CD4-positive, alpha-beta T cell (primary cell): ENCODE measurements around the gene ARCN1. TPM values are rescaled to one million over a fixed set of nuclear protein-coding genes. Genes with fewer than 3 reads are reported as not detected.

Source experiments
- ATAC-seq: fragments of 200-7000 bp; cut with Tn5 transposase; one replicate; pipeline ENCODE4 v1.10.0; 2022; ENCODE audit warnings: mild to moderate bottlenecking; ENCODE audit not compliant: poor library complexity
- CTCF ChIA-PET: fragments of 350-600 bp; sonication (Branson Sonifier 250); formaldehyde crosslinking; loops from one replicate; lab custom pipeline; 2021; ENCODE audit warnings: antibody characterized with exemption, inconsistent platforms; lab: Charles Lee
- POLR2A ChIA-PET: fragments of 350-600 bp; sonication (Branson Sonifier 250); formaldehyde crosslinking; loops from one replicate; lab custom pipeline; 2021; ENCODE audit warnings: antibody characterized with exemption, inconsistent platforms; lab: Charles Lee
- DNase-seq, 14 experiments: peaks; one replicate each; pipeline ENCODE4 v3.0.0-alpha.2; 2013 to 2020; ENCODE audit warnings: mixed read lengths in 2 of 14
- H3K27ac ChIP-seq, 2 donors: one replicate each; pipeline versions ENCODE4 v1.5.1 to v1.7.0; 2013; ENCODE audit warnings: low read length in 2 of 2, low read depth in 1 of 2, mild to moderate bottlenecking in 1 of 2
- H3K27me3 ChIP-seq, 2 experiments: 1 replicate in 1 of 2; 2 replicates in 1 of 2; pipeline versions ENCODE4 v1.6.1 to v1.7.0; 2013; ENCODE audit warnings: low read length in 2 of 2, control low read depth in 1 of 2, mild to moderate bottlenecking in 1 of 2, moderate library complexity in 1 of 2; ENCODE audit not compliant: insufficient read depth in 2 of 2, control insufficient read depth in 1 of 2
- H3K36me3 ChIP-seq: one replicate; pipeline ENCODE4 v1.6.1; 2013; ENCODE audit warnings: low read length, control low read depth; ENCODE audit not compliant: insufficient read depth
- H3K4me1 ChIP-seq: one replicate; pipeline ENCODE4 v1.6.1; 2013; ENCODE audit warnings: low read length, control low read depth; ENCODE audit not compliant: insufficient read depth
- H3K4me3 ChIP-seq: one replicate; pipeline ENCODE4 v1.5.1; 2013; ENCODE audit warnings: mild to moderate bottlenecking, low read length, moderate library complexity
- H3K9me3 ChIP-seq, 2 experiments: 1 replicate in 1 of 2; 2 replicates in 1 of 2; pipeline versions ENCODE4 v1.6.1 to v1.7.0; 2013; ENCODE audit warnings: low read length in 2 of 2, mild to moderate bottlenecking in 2 of 2, control low read depth in 1 of 2, moderate library complexity in 1 of 2; ENCODE audit not compliant: control insufficient read depth in 1 of 2, insufficient read depth in 1 of 2
- H3K27ac Mint-ChIP-seq: one replicate; pipeline ENCODE4 v1.8.0; 2020; ENCODE audit warnings: mixed read lengths
- H3K27me3 Mint-ChIP-seq: one replicate; pipeline ENCODE4 v1.8.0; 2021; ENCODE audit warnings: mixed read lengths
- H3K36me3 Mint-ChIP-seq: one replicate; pipeline ENCODE4 v1.8.0; 2021; ENCODE audit warnings: low read depth, mixed read lengths
- H3K4me1 Mint-ChIP-seq: one replicate; pipeline ENCODE4 v1.8.0; 2021; ENCODE audit warnings: low read depth, mixed read lengths
- H3K4me3 Mint-ChIP-seq: one replicate; pipeline ENCODE4 v1.8.0; 2020; ENCODE audit warnings: mild to moderate bottlenecking, mixed read lengths
- H3K9me3 Mint-ChIP-seq: one replicate; pipeline ENCODE4 v1.8.0; 2020; ENCODE audit warnings: mixed read lengths
- CTCF ChIP-seq: fragments of 200-600 bp; IDR thresholded peaks from one replicate; pipeline ENCODE4 v1.8.0; 2022; ENCODE audit warnings: antibody characterized with exemption, mild to moderate bottlenecking
- intact Hi-C, 2 experiments: fragments of 100-400 bp; cut with DNase I in 1 of 2; cut with micrococcal nuclease in 1 of 2; formaldehyde crosslinking; loops; one replicate each; pipeline versions ENCODE4 v1.15.1 to v1.9.0; 2023 to 2025; cut with DNase I, micrococcal nuclease
- total RNA-seq, 174 experiments: library from RNA in 2 of 174; stranded (reverse) in 2 of 174; gene quantifications; one replicate each; pipeline ENCODE4 v1.2.3 and lab custom pipeline; 2021 to 2026

Gene ARCN1
- total RNA-seq, 2 experiments from 2014 or later, result 73.7 to 78.6 TPM

- Mint-ChIP-seq H3K9me3 (no peaks in the 10 kb centered on the region), H3K27me3 (peaks cover 25% of the 10 kb centered on the region), H3K4me1 (peaks cover 24% of the 10 kb centered on the region), H3K36me3 (no peaks in the 10 kb centered on the region), H3K27ac (peak overlapping the region; percentile 72), H3K4me3 (peak overlapping the region; percentile 78)
- no peak for TF ChIP-seq CTCF
- CTCF ChIA-PET, result interaction anchor here (0.6 to 4.8 kb wide), 5 partner anchors 11 to 91 kb away, joined by 3 to 27 read pairs (median 3); no protein-coding TSS in a partner anchor
- intact Hi-C loops, result loop anchor here in 1 of 2 experiments (2.0 to 5.0 kb wide), 2 partner anchors 13 to 37 kb away; partner anchors contain the start of gene ARCN1
- peak overlapping the region; percentile 47 for H3K4me3 ChIP-seq
- no peak for ATAC-seq
- peaks cover 44% of the 10 kb centered on the region for H3K4me1 ChIP-seq
- H3K36me3 ChIP-seq, result no peaks in the 10 kb centered on the region
- peaks cover 0 to 3% of the 10 kb centered on the region in 2 experiments for H3K9me3 ChIP-seq
- peak in 10 of 14 experiments; percentile 4 to 67 (median 17) for DNase-seq
- no peak overlapping the region for H3K27ac ChIP-seq
- POLR2A ChIA-PET, result interaction anchor here (1.0 to 3.6 kb wide), 7 partner anchors 10 to 304 kb away, joined by 3 to 20 read pairs (median 6); partner anchors contain the start of genes ARCN1 and DDX6
- peaks cover 0 to 9% of the 10 kb centered on the region in 2 experiments for H3K27me3 ChIP-seq
These were observed 37.4 kb downstream of the ARCN1 start for GRCh38 chr11:118609380-118610224.

- peaks cover 44% of the 10 kb centered on the region for H3K4me1 ChIP-seq
- ATAC-seq, result no peak
- no peak overlapping the region for H3K27ac ChIP-seq
- Mint-ChIP-seq H3K9me3 (no peaks in the 10 kb centered on the region), H3K4me1 (peaks cover 24% of the 10 kb centered on the region), H3K36me3 (no peaks in the 10 kb centered on the region), H3K27ac (peak overlapping the region; percentile 72), H3K4me3 (peak overlapping the region; percentile 78), H3K27me3 (peaks cover 25% of the 10 kb centered on the region)
- H3K9me3 ChIP-seq, result peaks cover 0 to 3% of the 10 kb centered on the region in 2 experiments
- no peaks in the 10 kb centered on the region for H3K36me3 ChIP-seq
- peaks cover 0 to 9% of the 10 kb centered on the region in 2 experiments for H3K27me3 ChIP-seq
- ChIA-PET CTCF (interaction anchor here (0.6 to 4.8 kb wide), 2 partner anchors 15 to 92 kb away, joined by 3 to 27 read pairs; no protein-coding TSS in a partner anchor), POLR2A (interaction anchor here (3.6 kb wide), 1 partner anchor 15 kb away, joined by 20 read pairs; no protein-coding TSS in a partner anchor)
- H3K4me3 ChIP-seq, result peak overlapping the region; percentile 47
- peak in 4 of 14 experiments; percentile 6 to 49 (median 20) for DNase-seq
- intact Hi-C loops, result loop anchor here in 1 of 2 experiments (2.0 kb wide), 1 partner anchor 13 kb away; no protein-coding TSS in a partner anchor
- TF ChIP-seq CTCF, result no peak
These were observed 38.1 kb downstream of the ARCN1 start for GRCh38 chr11:118610225-118610772.

GRCh38 chr11:118610773-118611432 lies 38.7 kb downstream of the ARCN1 start:
- CTCF ChIA-PET, result interaction anchor here (4.8 kb wide), 1 partner anchor 16 kb away, joined by 27 read pairs; no protein-coding TSS in a partner anchor

More at GRCh38 chr11:118610773-118611432, 38.7 kb downstream of the ARCN1 start:
- peak; percentile 74 to 93 (median 82) for DNase-seq
- Histone ChIP-seq H3K27me3 (peaks cover 0 to 9% of the 10 kb centered on the region in 2 experiments), H3K9me3 (peaks cover 0 to 3% of the 10 kb centered on the region in 2 experiments), H3K4me3 (peak overlapping the region; percentile 47), H3K4me1 (peaks cover 44% of the 10 kb centered on the region), H3K27ac (no peak overlapping the region), H3K36me3 (no peaks in the 10 kb centered on the region)
- intact Hi-C loops, result loop anchor here (1.0 to 2.0 kb wide), 3 partner anchors 14 to 39 kb away; partner anchors contain the start of gene ARCN1 (in 1 of the 2)
- Mint-ChIP-seq H3K9me3 (no peaks in the 10 kb centered on the region), H3K4me1 (peaks cover 24% of the 10 kb centered on the region), H3K27me3 (peaks cover 25% of the 10 kb centered on the region), H3K4me3 (peak overlapping the region; percentile 85), H3K36me3 (no peaks in the 10 kb centered on the region), H3K27ac (peak overlapping the region; percentile 43)
- POLR2A ChIA-PET, result no interaction called here
- ATAC-seq, result peak; percentile 35
- peak; percentile 96 for TF ChIP-seq CTCF
